ENCODE results near the gene FBXO8.
A peak's percentile ranks its signal among the peaks of the same experiment; 100 is the strongest.

FBXO8 gene, protein sequence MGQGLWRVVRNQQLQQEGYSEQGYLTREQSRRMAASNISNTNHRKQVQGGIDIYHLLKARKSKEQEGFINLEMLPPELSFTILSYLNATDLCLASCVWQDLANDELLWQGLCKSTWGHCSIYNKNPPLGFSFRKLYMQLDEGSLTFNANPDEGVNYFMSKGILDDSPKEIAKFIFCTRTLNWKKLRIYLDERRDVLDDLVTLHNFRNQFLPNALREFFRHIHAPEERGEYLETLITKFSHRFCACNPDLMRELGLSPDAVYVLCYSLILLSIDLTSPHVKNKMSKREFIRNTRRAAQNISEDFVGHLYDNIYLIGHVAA

DNA sequence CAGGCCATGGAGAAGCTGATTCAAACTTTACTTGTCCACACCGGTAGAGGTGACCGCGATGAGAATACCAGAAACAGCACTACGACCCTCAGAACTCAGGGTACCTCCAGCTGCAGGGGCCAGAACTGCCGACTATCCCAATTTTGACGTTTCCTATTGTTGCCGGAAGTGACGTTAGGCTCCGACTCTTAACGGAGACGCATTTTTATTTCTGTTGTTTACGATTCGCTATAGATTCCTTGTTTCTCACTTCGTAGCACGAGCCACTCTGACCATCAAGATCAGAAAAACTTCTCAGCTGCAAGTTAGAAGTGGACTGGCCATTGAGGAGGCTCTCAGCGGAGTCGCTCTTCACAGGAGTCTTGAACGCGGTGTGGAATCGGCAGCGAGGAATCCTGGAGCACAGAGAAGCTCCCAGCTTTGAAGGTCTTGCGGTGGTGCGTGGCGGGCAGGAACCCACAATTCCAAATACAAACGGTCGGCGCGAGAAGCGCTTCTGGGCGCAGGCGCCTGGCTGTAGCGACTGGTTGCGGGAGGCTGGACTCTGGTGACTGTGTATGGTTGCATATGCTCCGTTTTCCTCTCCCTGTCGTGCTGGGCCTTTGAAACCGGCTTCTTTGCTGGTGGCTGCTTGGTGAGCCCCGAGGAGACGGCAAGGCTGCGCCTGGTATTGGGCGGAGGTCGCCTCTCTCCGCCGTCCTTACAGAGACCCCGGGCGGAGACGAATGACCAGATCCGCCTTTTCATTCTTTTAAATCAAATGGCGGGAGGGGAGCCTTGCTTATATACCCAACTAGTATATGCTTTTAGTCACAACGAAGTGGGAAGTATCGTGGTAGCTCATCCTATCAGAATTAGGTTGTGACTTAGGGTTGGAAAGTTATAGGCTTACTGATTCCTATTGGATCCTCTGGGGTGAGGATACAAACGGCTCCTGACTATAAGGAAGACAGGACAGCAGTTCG is at the start of gene FBXO8, which contains the start of gene CEP44:
Gene FBXO8, minus strand, starts transcription at position 161 of the 965 bp plus-strand sequence. CDS start 20,575 bp downstream, outside the sequence.
Gene CEP44, plus strand, starts transcription at position 405 of the 965 bp plus-strand sequence. CDS start 15,211 bp downstream, outside the sequence.
- peaks cover 0 to 30% (median 26%) of the 10 kb centered on the region in 5 donors for H3K4me1 ChIP-seq (ENCODE audit: control insufficient read depth in 5 of 5, insufficient read depth in 5 of 5, low read length in 5 of 5)
- H3K9me3 ChIP-seq (ENCODE audit: control insufficient read depth in 5 of 5, low read length in 5 of 5), result peaks cover 0 to 2% (median 0%) of the 10 kb centered on the region in 5 donors
- H3K9ac ChIP-seq (ENCODE audit: low read length in 5 of 5), result peak within 1 kb of the TSS; percentile 84 to 99 (median 99)
- H3K27me3 ChIP-seq (ENCODE audit: control insufficient read depth in 5 of 5, insufficient read depth in 4 of 5, low read length in 5 of 5), result no peaks in the 10 kb centered on the region
- H3K36me3 ChIP-seq (ENCODE audit: control insufficient read depth in 5 of 5, insufficient read depth in 5 of 5, low read length in 5 of 5), result no peaks in the 10 kb centered on the region
- peak within 1 kb of the TSS; percentile 85 to 100 (median 99) for H3K4me3 ChIP-seq (ENCODE audit: low read depth in 1 of 5, low read length in 5 of 5)
- H3K27ac ChIP-seq (ENCODE audit: low read depth, low read length), result peak within 1 kb of the TSS; percentile 98

DNA sequence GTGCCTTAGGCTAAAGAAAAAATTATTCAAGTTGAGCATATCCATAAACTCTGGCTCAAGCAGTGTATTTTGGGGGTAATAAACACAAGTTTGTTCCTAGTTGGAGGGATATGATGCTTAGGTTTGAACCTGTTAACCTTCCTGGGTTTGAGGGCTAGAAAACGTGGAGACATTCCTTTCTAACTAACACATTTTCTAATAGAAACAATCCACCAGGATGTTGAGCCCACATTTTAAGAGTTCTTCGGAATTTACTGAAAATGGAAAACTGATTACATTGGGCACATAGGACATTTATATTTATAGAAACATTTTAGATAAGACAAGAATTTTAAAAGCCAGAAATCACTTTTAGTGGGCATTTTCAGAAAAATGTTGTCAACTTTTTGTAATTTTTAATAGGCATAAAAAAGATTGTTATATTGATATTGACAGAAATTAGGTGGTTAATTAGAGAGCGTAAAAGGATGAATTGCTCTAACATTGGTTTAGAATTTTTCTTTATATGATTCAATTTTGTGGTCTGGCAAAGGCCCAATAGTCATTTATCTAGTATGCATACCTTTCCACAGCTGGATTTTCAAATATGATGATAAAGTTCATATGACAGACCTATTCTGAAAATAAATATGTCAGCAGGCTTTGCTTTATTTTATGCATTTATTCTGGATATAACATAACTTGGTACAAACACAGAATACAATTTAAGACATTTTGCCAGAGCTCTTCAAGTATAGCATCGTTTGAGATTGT is 49.5 kb upstream of the FBXO8 start:
- Histone ChIP-seq H3K27ac (ENCODE audit: low read depth, low read length) (no peak overlapping the region), H3K9me3 (ENCODE audit: control insufficient read depth in 5 of 5, low read length in 5 of 5) (no peaks in the 10 kb centered on the region), H3K4me3 (ENCODE audit: low read depth in 1 of 5, low read length in 5 of 5) (no peak overlapping the region), H3K27me3 (ENCODE audit: control insufficient read depth in 5 of 5, insufficient read depth in 4 of 5, low read length in 5 of 5) (no peaks in the 10 kb centered on the region), H3K4me1 (ENCODE audit: control insufficient read depth in 5 of 5, insufficient read depth in 5 of 5, low read length in 5 of 5) (no peaks in the 10 kb centered on the region), H3K36me3 (ENCODE audit: control insufficient read depth in 5 of 5, insufficient read depth in 5 of 5, low read length in 5 of 5) (peaks cover 0 to 3% (median 0%) of the 10 kb centered on the region in 5 donors), H3K9ac (ENCODE audit: low read length in 5 of 5) (no peak overlapping the region)

DNA sequence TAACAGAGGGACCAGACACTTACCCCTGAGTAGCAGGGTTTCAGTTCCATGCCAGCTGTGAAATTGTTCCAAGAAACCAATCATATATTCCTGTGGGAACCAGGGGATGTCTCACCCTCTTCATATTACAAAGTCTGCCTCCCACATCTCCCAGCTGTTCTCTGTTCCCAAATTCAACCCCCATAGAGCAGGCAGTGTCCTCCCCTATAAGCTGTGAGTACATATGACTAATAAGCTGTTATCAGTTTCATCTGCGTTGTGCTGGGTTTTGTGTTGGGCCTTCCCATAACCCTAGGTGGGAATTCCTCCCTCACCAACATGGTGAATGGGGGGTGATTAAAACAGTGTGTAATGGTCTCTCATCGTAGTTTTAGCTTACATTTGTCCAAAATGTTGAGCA is 41.3 kb upstream of the FBXO8 start:
- H3K4me3 ChIP-seq (ENCODE audit: low read depth in 1 of 5, low read length in 5 of 5), result no peak overlapping the region
- H3K36me3 ChIP-seq (ENCODE audit: control insufficient read depth in 5 of 5, insufficient read depth in 5 of 5, low read length in 5 of 5), result peaks cover 0 to 4% (median 0%) of the 10 kb centered on the region in 5 donors
- H3K27ac ChIP-seq (ENCODE audit: low read depth, low read length), result no peak overlapping the region
- no peaks in the 10 kb centered on the region for H3K9me3 ChIP-seq (ENCODE audit: control insufficient read depth in 5 of 5, low read length in 5 of 5)
- H3K27me3 ChIP-seq (ENCODE audit: control insufficient read depth in 5 of 5, insufficient read depth in 4 of 5, low read length in 5 of 5), result no peaks in the 10 kb centered on the region
- H3K4me1 ChIP-seq (ENCODE audit: control insufficient read depth in 5 of 5, insufficient read depth in 5 of 5, low read length in 5 of 5), result no peaks in the 10 kb centered on the region
- H3K9ac ChIP-seq (ENCODE audit: low read length in 5 of 5), result no peak overlapping the region

DNA sequence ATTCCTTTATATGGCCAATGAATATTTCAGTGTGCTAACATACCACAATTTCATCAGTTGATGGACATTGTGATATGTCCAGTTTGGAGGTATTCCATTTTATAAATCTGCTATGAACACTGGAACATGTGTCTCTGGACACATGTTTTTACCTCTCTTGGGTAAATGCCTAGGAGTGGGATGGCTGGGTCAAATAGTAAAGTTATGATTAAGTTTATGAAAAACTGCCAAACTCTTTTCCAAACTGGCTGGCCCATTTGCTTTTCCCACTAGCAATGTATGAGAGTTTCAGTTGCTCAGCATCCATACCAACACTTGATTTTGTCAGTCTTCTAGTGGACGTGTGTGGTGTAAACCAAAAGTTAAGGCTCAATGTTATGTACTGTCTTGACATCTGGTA is 40.8 kb upstream of the FBXO8 start:
- Histone ChIP-seq H3K27ac (ENCODE audit: low read depth, low read length) (no peak overlapping the region), H3K4me1 (ENCODE audit: control insufficient read depth in 5 of 5, insufficient read depth in 5 of 5, low read length in 5 of 5) (no peaks in the 10 kb centered on the region), H3K27me3 (ENCODE audit: control insufficient read depth in 5 of 5, insufficient read depth in 4 of 5, low read length in 5 of 5) (no peaks in the 10 kb centered on the region), H3K4me3 (ENCODE audit: low read depth in 1 of 5, low read length in 5 of 5) (no peak overlapping the region), H3K36me3 (ENCODE audit: control insufficient read depth in 5 of 5, insufficient read depth in 5 of 5, low read length in 5 of 5) (peaks cover 0 to 4% (median 0%) of the 10 kb centered on the region in 5 donors), H3K9ac (ENCODE audit: low read length in 5 of 5) (no peak overlapping the region), H3K9me3 (ENCODE audit: control insufficient read depth in 5 of 5, low read length in 5 of 5) (no peaks in the 10 kb centered on the region)

DNA sequence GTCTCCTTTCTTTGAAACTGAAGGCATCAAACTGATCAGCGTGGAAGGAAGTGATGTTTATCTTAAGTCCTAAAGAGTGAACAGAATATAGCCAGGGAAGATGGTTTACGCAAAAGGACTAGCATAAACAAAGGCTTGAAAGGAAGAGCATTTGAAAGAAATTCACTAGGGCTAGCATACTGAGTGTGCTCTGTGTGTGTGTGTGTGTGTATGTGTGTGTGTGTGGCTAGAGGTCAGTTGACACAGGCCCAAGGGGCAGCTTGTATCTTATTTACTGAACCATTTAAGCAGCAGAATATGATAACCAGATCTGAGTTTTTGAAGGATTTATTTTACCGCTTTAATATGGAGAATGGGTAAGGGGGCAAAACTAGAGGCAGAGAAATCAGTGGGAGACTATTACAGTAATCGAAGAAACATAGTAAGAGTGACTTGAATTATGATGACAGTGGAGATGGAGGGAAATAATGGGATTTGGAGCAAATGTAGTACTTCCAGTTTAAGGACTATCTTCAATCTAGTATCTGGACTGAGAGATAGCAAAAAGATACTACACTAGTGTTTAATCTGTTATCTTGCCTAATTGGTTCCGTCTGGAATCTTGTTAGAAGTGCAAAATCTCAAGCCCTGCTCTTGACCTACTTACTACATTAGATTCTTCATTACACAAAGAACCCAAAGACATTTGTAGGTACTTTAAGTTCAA is 37.2 kb upstream of the FBXO8 start:
- Histone ChIP-seq H3K27me3 (ENCODE audit: control insufficient read depth in 5 of 5, insufficient read depth in 4 of 5, low read length in 5 of 5) (no peaks in the 10 kb centered on the region), H3K27ac (ENCODE audit: low read depth, low read length) (no peak overlapping the region), H3K9ac (ENCODE audit: low read length in 5 of 5) (no peak overlapping the region), H3K36me3 (ENCODE audit: control insufficient read depth in 5 of 5, insufficient read depth in 5 of 5, low read length in 5 of 5) (peaks cover 0 to 15% (median 5%) of the 10 kb centered on the region in 5 donors), H3K9me3 (ENCODE audit: control insufficient read depth in 5 of 5, low read length in 5 of 5) (no peaks in the 10 kb centered on the region), H3K4me1 (ENCODE audit: control insufficient read depth in 5 of 5, insufficient read depth in 5 of 5, low read length in 5 of 5) (no peaks in the 10 kb centered on the region), H3K4me3 (ENCODE audit: low read depth in 1 of 5, low read length in 5 of 5) (no peak overlapping the region)

DNA sequence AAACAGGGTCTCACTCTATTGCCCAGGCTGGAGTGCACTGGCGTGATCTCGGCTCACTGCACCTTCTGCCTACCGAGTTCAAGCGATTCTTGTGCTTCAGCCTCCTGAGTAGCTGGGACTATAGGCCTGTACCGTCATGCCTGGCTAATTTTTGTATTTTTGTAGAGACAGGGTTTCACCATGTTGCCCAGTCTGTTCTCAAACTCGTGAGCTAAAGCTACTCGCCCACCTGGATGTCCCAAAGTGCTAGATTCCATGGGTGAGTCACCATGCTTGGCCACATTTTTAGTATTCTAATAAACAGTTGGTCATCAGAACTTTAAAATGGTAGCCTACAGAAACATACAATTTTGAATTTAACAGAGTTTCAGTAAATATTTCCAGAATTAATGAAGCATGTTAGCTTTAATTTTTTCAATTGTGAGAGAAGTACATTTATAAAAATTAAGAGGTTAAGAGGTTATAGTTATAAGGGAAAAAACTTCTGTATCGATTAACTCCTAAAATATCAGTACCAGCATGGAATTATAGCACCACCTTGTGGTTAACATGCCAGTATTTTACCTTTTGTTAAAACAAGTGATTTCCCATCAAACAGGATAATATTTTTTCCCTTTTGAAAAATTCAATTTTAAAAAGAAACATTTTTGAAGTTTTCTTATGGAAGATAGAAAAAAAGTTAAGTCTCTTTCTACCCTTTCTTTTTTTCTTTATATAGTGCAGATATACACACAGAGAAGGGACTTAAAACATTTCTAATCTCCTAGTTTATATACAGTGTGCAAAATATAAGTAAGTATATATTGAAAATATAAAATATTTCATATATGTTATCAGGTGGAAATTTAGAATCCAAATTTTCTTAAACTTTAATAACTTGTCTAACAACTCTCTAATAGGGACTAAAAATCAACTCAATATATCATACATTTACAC is 35.6 kb upstream of the FBXO8 start:
- Histone ChIP-seq H3K36me3 (ENCODE audit: control insufficient read depth in 5 of 5, insufficient read depth in 5 of 5, low read length in 5 of 5) (peaks cover 0 to 15% (median 6%) of the 10 kb centered on the region in 5 donors), H3K4me1 (ENCODE audit: control insufficient read depth in 5 of 5, insufficient read depth in 5 of 5, low read length in 5 of 5) (no peaks in the 10 kb centered on the region)

DNA sequence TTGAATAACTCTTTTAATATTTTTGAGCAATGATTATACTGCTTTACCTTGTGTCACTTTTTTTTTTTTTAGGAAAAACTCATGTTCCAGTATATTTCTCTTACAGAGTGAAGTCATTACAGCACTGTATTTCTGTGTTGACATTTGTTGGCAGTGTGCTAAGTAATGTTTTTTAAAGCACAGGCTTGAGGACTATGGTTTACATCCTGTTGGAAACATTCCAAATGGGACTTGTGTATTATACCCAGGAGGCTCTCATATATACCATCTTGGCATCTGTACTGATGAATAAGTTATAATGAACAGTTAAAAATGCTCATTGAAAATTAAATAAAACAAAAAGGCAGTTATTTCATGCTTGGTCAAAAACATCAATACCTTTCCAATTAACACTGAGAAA is 34.1 kb upstream of the FBXO8 start:
- Histone ChIP-seq H3K4me1 (ENCODE audit: control insufficient read depth in 5 of 5, insufficient read depth in 5 of 5, low read length in 5 of 5) (no peaks in the 10 kb centered on the region), H3K36me3 (ENCODE audit: control insufficient read depth in 5 of 5, insufficient read depth in 5 of 5, low read length in 5 of 5) (peaks cover 2 to 21% (median 13%) of the 10 kb centered on the region in 5 donors), H3K27ac (ENCODE audit: low read depth, low read length) (no peak overlapping the region)

More for the DNA sequence above, 35.6 kb upstream of the FBXO8 start:
- Histone ChIP-seq H3K9ac (ENCODE audit: low read length in 5 of 5) (no peak overlapping the region), H3K9me3 (ENCODE audit: control insufficient read depth in 5 of 5, low read length in 5 of 5) (no peaks in the 10 kb centered on the region), H3K27ac (ENCODE audit: low read depth, low read length) (no peak overlapping the region), H3K27me3 (ENCODE audit: control insufficient read depth in 5 of 5, insufficient read depth in 4 of 5, low read length in 5 of 5) (no peaks in the 10 kb centered on the region), H3K4me3 (ENCODE audit: low read depth in 1 of 5, low read length in 5 of 5) (no peak overlapping the region)

DNA sequence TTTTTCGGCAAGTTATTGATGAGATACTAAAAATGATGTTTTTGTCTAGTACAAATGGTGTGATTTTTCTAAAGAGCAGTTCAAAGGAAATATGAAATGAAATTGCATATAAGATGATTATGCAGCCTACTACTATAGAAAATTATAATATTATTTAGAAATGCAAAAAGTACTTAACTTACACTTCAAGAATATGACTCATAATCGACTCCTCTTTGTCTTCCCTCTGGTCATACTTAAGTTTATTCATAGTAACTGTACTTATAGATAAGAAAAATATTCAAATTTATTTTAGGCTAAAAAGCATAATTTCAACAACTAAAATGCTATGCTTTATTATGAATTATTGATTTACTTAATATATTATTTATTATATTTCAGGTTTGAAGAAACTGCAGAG is 33.5 kb upstream of the FBXO8 start:
- H3K9me3 ChIP-seq (ENCODE audit: control insufficient read depth in 5 of 5, low read length in 5 of 5), result no peaks in the 10 kb centered on the region
- no peak overlapping the region for H3K27ac ChIP-seq (ENCODE audit: low read depth, low read length)
- H3K4me1 ChIP-seq (ENCODE audit: control insufficient read depth in 5 of 5, insufficient read depth in 5 of 5, low read length in 5 of 5), result no peaks in the 10 kb centered on the region
- no peak overlapping the region for H3K4me3 ChIP-seq (ENCODE audit: low read depth in 1 of 5, low read length in 5 of 5)
- H3K27me3 ChIP-seq (ENCODE audit: control insufficient read depth in 5 of 5, insufficient read depth in 4 of 5, low read length in 5 of 5), result no peaks in the 10 kb centered on the region
- H3K9ac ChIP-seq (ENCODE audit: low read length in 5 of 5), result no peak overlapping the region
- peaks cover 2 to 21% (median 18%) of the 10 kb centered on the region in 5 donors for H3K36me3 ChIP-seq (ENCODE audit: control insufficient read depth in 5 of 5, insufficient read depth in 5 of 5, low read length in 5 of 5)

More for the DNA sequence above, 34.1 kb upstream of the FBXO8 start:
- no peaks in the 10 kb centered on the region for H3K9me3 ChIP-seq (ENCODE audit: control insufficient read depth in 5 of 5, low read length in 5 of 5)
- no peak overlapping the region for H3K9ac ChIP-seq (ENCODE audit: low read length in 5 of 5)
- H3K4me3 ChIP-seq (ENCODE audit: low read depth in 1 of 5, low read length in 5 of 5), result no peak overlapping the region
- no peaks in the 10 kb centered on the region for H3K27me3 ChIP-seq (ENCODE audit: control insufficient read depth in 5 of 5, insufficient read depth in 4 of 5, low read length in 5 of 5)

Measured in subcutaneous abdominal adipose tissue (tissue), 5 donors.